ENCODE results near the gene SMARCA4.

DNA sequence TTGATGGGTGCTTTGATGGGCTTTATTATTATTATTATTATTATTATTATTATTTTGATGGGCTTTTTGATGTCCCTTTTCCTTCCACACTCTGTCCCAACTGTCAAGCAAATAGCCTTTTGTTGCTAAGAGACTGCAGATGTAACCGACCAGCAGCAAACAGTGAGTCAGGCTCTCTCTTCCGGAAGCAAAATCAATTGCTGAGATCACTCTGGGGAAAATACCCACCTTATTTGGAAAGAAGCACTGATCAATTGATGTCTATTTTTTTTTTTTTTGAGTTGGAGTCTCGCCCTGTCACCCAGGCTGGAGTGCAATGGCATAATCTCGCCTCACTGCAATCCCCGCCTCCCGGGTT is 131.3 kb downstream of the SMARCA4 start:
- TF ChIP-seq POLR2AphosphoS5 (IDR thresholded peaks at IDR 0.05; ENCODE audit: low read depth, low read length) (no peak), POLR2A (IDR thresholded peaks at IDR 0.05; ENCODE audit: low read depth, low read length) (no peak), TAF1 (IDR thresholded peaks at IDR 0.05; ENCODE audit: borderline replicate concordance, low read depth, low read length) (no peak)
